Small intestine (tissue), 7 donors: ENCODE results near the gene PAM. TPM values are rescaled to one million over a fixed set of nuclear protein-coding genes. Genes with fewer than 3 reads are reported as not detected.
A peak's percentile ranks its signal among the peaks of the same experiment; 100 is the strongest.
"Not testable (repeated sequence)": the region's sequence is repeated elsewhere in the genome, so short reads cannot be mapped to it uniquely, and the experiment has no call there.

ENCODE experiments used
- DNase-seq, 2 donors: peaks; one replicate each; pipeline versions ENCODE4 v3.0.0 to v3.0.0-alpha.2; 2013
- FAIRE-seq: peaks from 2 replicates; lab custom pipeline; 2012; peaks lifted over from hg19 to GRCh38; lab: Jason Lieb, UNC
- H3K27ac ChIP-seq, 3 donors: one replicate each; pipeline ENCODE4 v1.5.1; 2013; ENCODE audit warnings: low read length in 2 of 3, mild to moderate bottlenecking in 2 of 3, control low read depth in 1 of 3, inconsistent platforms in 1 of 3, low read depth in 1 of 3, moderate library complexity in 1 of 3
- H3K27me3 ChIP-seq, 3 donors: one replicate each; pipeline ENCODE4 v1.6.1; 2013; ENCODE audit warnings: low read length in 3 of 3, inconsistent platforms in 1 of 3; ENCODE audit not compliant: control insufficient read depth in 3 of 3, insufficient read depth in 3 of 3
- H3K36me3 ChIP-seq, 3 donors: one replicate each; pipeline ENCODE4 v1.6.1; 2013; ENCODE audit warnings: low read length in 3 of 3, inconsistent platforms in 1 of 3, low read depth in 1 of 3, mild to moderate bottlenecking in 1 of 3, moderate library complexity in 1 of 3; ENCODE audit not compliant: control insufficient read depth in 3 of 3, insufficient read depth in 2 of 3
- H3K4me1 ChIP-seq, 3 donors: one replicate each; pipeline ENCODE4 v1.6.1; 2013; ENCODE audit warnings: low read length in 2 of 3, inconsistent platforms in 1 of 3, low read depth in 1 of 3, mild to moderate bottlenecking in 1 of 3, moderate library complexity in 1 of 3; ENCODE audit not compliant: control insufficient read depth in 3 of 3, insufficient read depth in 2 of 3
- H3K4me3 ChIP-seq, 3 donors: one replicate each; pipeline ENCODE4 v1.5.1; 2013; ENCODE audit warnings: low read length in 3 of 3, control low read depth in 1 of 3, inconsistent platforms in 1 of 3, low read depth in 1 of 3, mild to moderate bottlenecking in 1 of 3, moderate library complexity in 1 of 3
- H3K9me3 ChIP-seq, 2 donors: one replicate each; pipeline ENCODE4 v1.6.1; 2013; ENCODE audit warnings: low read depth in 1 of 2, low read length in 1 of 2; ENCODE audit not compliant: control insufficient read depth in 2 of 2, insufficient read depth in 1 of 2
- WGBS, 3 donors: extraction: QIAGEN DNeasy Blood & Tissue Kit; methylation state at CpG; one replicate each; pipeline ENCODE4 v1.1.7; 2013; 5-methylcytosine and 5-hydroxymethylcytosine counted together
- polyA plus RNA-seq, 4 donors: library from polyadenylated mRNA; stranded (reverse) in 3 of 4; unstranded in 1 of 4; fragments of 200-250 nt in 3 of 4; fragments of 120-200 nt in 1 of 4; gene quantifications; one replicate each; pipeline versions ENCODE4 v1.2.1 to v1.2.3, GENCODE V29; 2013
- donor health status: healthy with polysubstance abuse.
- donor health status: control.
- donor health status: control.
- donor health status: Bipolar disorder and iron deficiency.
- donor health status: healthy.

Gene PAM
- polyA plus RNA-seq, 4 donors = 40.3 to 110 (median 59.8) TPM

DNA sequence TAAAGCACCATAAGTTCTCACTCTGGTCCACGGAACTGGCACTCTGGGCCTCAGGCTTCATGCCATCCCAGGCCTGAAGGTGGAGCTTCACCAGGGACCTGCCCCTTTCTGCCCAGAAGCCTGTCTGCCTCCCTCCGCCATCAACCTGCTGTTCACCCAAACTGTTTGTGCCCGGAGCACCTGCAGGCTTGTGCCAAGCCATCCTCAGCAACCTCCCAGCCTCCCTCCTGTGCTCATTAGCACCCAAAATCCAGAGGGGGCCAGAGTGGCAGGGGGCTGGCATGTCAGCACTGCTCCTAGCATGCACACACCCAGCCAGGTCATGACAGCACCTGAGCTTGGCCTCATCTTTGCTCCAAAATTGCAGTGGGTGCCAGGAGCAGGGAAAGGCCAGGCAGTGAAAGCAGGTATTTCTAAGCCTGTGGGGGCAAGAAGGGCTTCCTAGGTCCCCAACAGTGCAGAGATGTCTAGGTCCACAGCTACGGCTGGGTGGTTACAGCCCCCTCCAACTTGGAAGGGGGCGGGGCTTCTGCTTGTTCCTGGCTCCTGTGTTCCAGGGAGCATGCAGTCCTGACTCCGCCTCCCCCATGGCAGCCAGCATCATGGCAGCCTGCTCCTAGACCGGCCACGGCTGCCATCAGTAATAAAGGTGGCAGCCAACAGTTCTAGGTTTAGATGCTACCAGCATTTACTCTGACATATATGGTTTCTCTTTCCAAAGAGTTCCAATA is 279.7 kb downstream of the PAM start:
- Histone ChIP-seq H3K9me3 (peaks cover 0 to 15% of the 10 kb centered on the region in 2 donors), H3K4me3 (no peak overlapping the region), H3K27me3 (no peaks in the 10 kb centered on the region), H3K4me1 (no peaks in the 10 kb centered on the region), H3K27ac (no peak overlapping the region), H3K36me3 (peaks cover 0 to 11% (median 0%) of the 10 kb centered on the region in 3 donors)
- FAIRE-seq (no peak), DNase-seq (no peak)
- WGBS, 3 donors = 91 to 95% (median 94%) methylated on average over 8 of the region's 8 CpGs

DNA sequence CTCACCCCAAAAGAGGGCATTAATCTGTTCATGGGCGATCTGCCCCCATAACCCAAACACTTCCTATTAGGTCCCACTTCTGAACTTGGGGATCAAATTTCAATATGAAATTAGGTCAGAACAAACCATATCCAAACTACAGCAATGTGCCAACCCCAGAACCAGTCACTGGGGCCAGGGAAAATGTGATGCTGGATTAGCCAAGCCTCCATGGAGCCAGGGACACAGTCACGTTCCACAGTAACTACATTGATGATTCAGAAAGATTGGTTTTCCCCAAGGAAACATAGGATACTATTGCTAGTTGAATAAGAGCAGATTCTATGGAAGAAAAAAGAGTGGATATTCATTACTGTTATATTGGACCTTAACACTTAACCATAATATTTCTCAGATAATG is 280.6 kb downstream of the PAM start:
- Histone ChIP-seq H3K27me3 (no peaks in the 10 kb centered on the region), H3K9me3 (peaks cover 0 to 15% of the 10 kb centered on the region in 2 donors), H3K36me3 (peaks cover 0 to 11% (median 0%) of the 10 kb centered on the region in 3 donors), H3K4me1 (no peaks in the 10 kb centered on the region), H3K27ac (no peak overlapping the region), H3K4me3 (no peak overlapping the region)
- WGBS, 3 donors = 14 to 91% (median 62%) methylated on average over 2 of the region's 2 CpGs
- no peak for DNase-seq
- FAIRE-seq = no peak

DNA sequence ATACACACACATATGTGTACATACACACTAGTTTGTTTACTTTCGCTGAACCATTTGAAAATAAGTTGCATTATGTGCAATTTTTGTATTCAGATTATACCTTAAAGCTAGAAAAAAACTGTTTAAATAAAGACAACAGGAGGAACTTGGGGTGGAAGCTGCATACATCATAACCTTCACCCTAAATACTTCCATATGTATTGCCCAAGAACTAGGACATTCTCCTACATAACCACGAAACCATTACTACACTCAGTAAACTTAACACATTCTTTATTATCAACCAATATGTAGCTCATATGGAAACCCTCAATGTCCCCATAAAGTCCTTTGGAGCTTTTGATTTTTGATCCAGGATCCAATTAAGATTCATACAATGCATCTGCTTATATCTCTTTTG is 281.5 kb downstream of the PAM start:
- no peaks in the 10 kb centered on the region for H3K4me1 ChIP-seq
- FAIRE-seq (no peak), DNase-seq (no peak)
- peaks cover 0 to 11% (median 0%) of the 10 kb centered on the region in 3 donors for H3K36me3 ChIP-seq
- H3K27me3 ChIP-seq = no peaks in the 10 kb centered on the region
- H3K9me3 ChIP-seq = peaks cover 0 to 15% of the 10 kb centered on the region in 2 donors
- 85 to 91% (median 91%) methylated on average over 2 of the region's 2 CpGs for WGBS, 3 donors
- H3K4me3 ChIP-seq = no peak overlapping the region
- no peak overlapping the region for H3K27ac ChIP-seq

DNA sequence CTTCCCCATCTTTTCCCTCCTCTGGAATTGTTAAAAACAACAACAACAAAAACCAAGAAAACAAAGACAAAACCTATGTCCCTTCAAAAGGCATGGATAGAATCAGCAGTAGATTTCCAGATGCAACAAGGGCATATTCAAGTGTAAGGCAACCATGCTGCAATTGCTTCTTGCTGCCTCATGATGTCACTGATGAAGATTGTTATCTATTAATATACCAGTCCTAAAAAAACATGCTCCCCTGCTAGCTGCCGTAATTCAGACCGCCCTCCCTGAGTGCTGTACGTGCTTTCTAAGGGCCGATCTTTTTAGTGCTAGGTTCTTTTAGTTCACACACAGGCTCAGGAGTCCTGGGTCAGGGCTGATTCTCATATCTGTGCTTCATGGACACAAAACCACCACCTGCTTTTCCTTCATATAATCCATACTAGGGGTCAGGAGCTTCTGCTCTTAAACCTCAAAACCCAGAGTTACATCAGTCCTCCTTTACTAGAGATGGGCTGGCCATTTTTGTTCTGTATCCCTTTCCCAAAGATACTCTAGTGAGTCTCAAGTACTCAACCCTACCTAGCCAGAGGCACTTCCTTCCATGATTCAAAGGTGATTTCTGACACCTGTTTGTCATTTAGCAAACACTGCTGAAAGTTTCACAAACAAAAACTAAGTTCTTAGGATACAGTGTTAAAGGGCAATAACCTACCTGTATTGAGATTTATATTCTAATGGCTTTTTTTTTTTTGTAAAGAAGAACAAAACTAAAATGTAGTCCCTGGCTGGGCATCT is 282.8 kb downstream of the PAM start:
- Histone ChIP-seq H3K4me1 (no peaks in the 10 kb centered on the region), H3K9me3 (peaks cover 0 to 15% of the 10 kb centered on the region in 2 donors), H3K27me3 (no peaks in the 10 kb centered on the region), H3K4me3 (no peak overlapping the region), H3K27ac (no peak overlapping the region), H3K36me3 (peaks cover 0 to 4% (median 0%) of the 10 kb centered on the region in 3 donors)
- WGBS, 3 donors = 85 to 95% (median 93%) methylated on average over 4 of the region's 4 CpGs
- DNase-seq (no peak), FAIRE-seq (no peak)

DNA sequence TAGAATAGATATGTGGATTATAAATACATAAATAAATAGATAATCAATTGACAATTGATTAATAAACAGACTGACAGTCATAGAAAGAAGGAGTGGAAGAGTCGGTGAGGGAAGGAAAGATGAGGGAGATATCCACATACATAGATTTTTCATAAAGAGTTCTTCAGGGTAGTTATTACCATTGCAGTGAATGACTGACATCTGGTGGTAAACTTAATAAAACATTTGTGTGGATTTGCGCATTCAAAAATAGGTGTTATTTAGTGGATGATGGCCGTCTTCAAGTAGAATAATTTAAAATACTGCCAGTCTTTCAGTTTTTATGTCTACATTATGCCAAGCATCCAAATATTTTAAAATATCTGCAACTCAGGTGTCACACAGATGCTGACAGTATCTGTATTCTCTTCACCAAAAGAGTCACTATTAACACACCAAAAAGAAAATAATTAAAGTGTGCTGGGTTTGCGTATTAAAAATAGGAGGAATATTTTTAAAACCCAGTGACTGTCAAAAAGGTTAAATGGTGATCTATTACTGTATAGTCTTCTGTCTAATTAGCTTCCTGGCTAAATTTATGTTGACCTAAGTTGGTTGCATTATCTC is 286.1 kb downstream of the PAM start:
- 28 to 37% (median 34%) methylated on average over 4 of the region's 4 CpGs for WGBS, 3 donors

DNA sequence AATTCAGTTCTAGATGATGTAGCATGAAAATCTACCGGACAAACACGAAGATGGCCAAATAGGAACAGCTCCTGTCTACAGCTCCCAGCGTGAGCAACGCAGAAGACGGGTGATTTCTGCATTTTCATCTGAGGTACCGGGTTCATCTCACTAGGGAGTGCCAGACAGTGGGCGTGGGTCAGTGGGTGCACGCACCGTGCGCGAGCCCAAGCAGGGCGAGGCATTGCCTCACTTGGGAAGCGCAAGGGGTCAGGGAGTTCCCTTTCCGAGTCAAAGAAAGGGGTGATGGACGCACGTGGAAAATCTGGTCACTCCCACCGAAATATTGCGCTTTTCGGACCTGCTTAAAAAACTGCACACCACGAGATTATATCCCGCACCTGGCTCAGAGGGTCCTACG is 291.6 kb downstream of the PAM start:
- not testable (repeated sequence) for H3K4me1 ChIP-seq, H3K9me3 ChIP-seq, FAIRE-seq, DNase-seq, H3K27ac ChIP-seq, H3K4me3 ChIP-seq, H3K27me3 ChIP-seq, H3K36me3 ChIP-seq
- WGBS, 3 donors = 85 to 93% (median 92%) methylated on average over 22 of the region's 22 CpGs

More for the DNA sequence above, 286.1 kb downstream of the PAM start:
- H3K36me3 ChIP-seq = no peaks in the 10 kb centered on the region
- H3K27me3 ChIP-seq = no peaks in the 10 kb centered on the region
- no peaks in the 10 kb centered on the region for H3K9me3 ChIP-seq
- no peak for FAIRE-seq
- no peak overlapping the region for H3K27ac ChIP-seq
- no peak overlapping the region for H3K4me3 ChIP-seq
- H3K4me1 ChIP-seq = no peaks in the 10 kb centered on the region
- peak; percentile 35 to 42 for DNase-seq

DNA sequence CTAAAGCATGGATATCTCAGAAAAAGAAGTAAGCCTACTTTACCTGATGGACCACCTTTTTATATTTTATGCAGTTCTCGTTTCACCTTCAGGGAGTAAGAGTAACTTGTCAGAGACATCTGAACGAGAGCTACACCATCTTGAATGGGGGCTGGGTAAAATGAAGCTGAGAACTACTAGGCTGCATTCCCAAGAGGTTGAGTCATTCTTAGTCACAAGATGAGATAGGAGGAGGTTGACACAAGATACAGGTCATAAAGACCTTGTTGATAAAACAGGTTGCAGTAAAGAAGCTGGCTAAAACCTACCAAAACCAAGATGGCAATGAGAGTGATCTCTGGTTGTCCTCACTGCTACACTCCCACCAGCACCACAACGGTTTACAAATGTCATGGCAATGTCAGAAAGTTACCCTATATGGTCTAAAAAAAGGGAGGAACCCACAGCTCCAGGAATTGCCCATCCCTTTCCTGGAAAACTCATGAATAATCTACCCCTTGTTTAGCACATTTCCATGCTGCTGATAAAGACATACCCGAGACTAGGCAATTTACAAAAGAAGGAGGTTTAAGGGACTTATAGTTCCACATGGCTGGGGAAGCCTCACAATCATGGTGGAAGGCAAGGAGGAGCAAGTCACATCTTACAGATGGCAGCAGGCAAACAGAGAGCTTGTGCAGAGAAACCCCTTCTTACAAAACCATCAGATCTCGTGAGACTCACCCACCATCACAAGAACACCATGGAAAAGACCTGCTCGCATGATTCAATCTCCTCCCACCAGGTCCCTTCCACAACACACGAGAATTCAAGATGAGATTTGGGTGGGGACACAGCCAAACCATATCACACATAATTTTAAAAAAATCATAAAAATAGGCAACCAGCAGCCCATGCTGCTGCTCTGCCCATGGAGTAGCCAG is 302.4 kb downstream of the PAM start:
- H3K4me3 ChIP-seq = no peak overlapping the region
- H3K27me3 ChIP-seq = no peaks in the 10 kb centered on the region
- no peaks in the 10 kb centered on the region for H3K36me3 ChIP-seq
- peak; percentile 26 to 48 for DNase-seq
- H3K9me3 ChIP-seq = peaks cover 0 to 10% of the 10 kb centered on the region in 2 donors
- 65 to 83% (median 69%) methylated on average over 6 to 7 of the region's 7 CpGs for WGBS, 3 donors
- H3K4me1 ChIP-seq = no peaks in the 10 kb centered on the region
- peak overlapping the region in 1 of 3 donors; percentile 9 for H3K27ac ChIP-seq
- no peak for FAIRE-seq
